SK-N-SH (cell line): ENCODE data around the gene SLC35G1.

Experiments used
- CTCF ChIP-seq: fragments of 200-600 bp; sonication (generic); IDR thresholded peaks from 2 replicates; pipeline ENCODE4 v1.6.1; 2017; ENCODE audit warnings: antibody characterized with exemption, mild to moderate bottlenecking, moderate library complexity
- ELF1 ChIP-seq: IDR thresholded peaks from 2 replicates; pipeline ENCODE4 v1.4.0; 2012
- EP300 ChIP-seq, 2 experiments: IDR thresholded peaks; 2 replicates each; pipeline versions ENCODE4 v1.4.0 to v1.6.1; 2012; ENCODE audit warnings: borderline replicate concordance in 1 of 2, low read depth in 1 of 2, low read length in 1 of 2
- FOXJ3 ChIP-seq: sonication (generic); formaldehyde crosslinking; IDR thresholded peaks from 2 replicates; pipeline ENCODE4 v1.5.1; 2020; ENCODE audit warnings: mild to moderate bottlenecking, missing genetic modification reagents
- FOXM1 ChIP-seq: IDR thresholded peaks from 2 replicates; pipeline ENCODE4 v1.4.0; 2012; ENCODE audit warnings: low read depth, mild to moderate bottlenecking
- MAX ChIP-seq: IDR thresholded peaks from 2 replicates; pipeline ENCODE4 v1.4.0; 2012; ENCODE audit warnings: low read depth
- NRF1 ChIP-seq: IDR thresholded peaks from 2 replicates; pipeline ENCODE4 v1.6.1; 2012; ENCODE audit warnings: low read depth, mild to moderate bottlenecking, low read length
- POLR2AphosphoS5 ChIP-seq: IDR thresholded peaks from 2 replicates; pipeline ENCODE4 v1.6.1; 2012; ENCODE audit warnings: low read depth, low read length
- REST ChIP-seq: IDR thresholded peaks from 2 replicates; pipeline ENCODE4 v1.6.1; 2012; ENCODE audit warnings: mild to moderate bottlenecking, low read depth, low read length, moderate library complexity
- SIN3A ChIP-seq: IDR thresholded peaks from 2 replicates; pipeline ENCODE4 v1.6.1; 2012; ENCODE audit warnings: low read depth, mild to moderate bottlenecking, low read length, moderate library complexity, borderline replicate concordance
- TAF1 ChIP-seq: IDR thresholded peaks from 2 replicates; pipeline ENCODE4 v1.6.1; 2012; ENCODE audit warnings: low read depth, mild to moderate bottlenecking, low read length, moderate library complexity, borderline replicate concordance
- TCF12 ChIP-seq: IDR thresholded peaks from 2 replicates; pipeline ENCODE4 v1.4.0; 2012
- YY1 ChIP-seq: IDR thresholded peaks from 2 replicates; pipeline ENCODE4 v1.4.0; 2012; ENCODE audit warnings: low read depth, mild to moderate bottlenecking

- TF ChIP-seq TAF1 (no peak), CTCF (no peak), YY1 (no peak), POLR2AphosphoS5 (no peak), SIN3A (no peak), ELF1 (no peak), FOXJ3 (CRISPR knock-in tag) (no peak), REST (no peak), FOXM1 (no peak), MAX (no peak), NRF1 (no peak), EP300 (IDR thresholded peaks at IDR 0.05; ENCODE audit: borderline replicate concordance in 1 of 2, low read depth in 1 of 2, low read length in 1 of 2) (no peak), TCF12 (no peak)
These were observed 18.7 kb downstream of the SLC35G1 start for GRCh38 chr10:93912444-93912843.
